ENCODE data around the gene SH3RF2.

GRCh38 chr5:146059460-146060220 is 123.3 kb downstream of the SH3RF2 start:
- TF ChIP-seq, protein P1, sequence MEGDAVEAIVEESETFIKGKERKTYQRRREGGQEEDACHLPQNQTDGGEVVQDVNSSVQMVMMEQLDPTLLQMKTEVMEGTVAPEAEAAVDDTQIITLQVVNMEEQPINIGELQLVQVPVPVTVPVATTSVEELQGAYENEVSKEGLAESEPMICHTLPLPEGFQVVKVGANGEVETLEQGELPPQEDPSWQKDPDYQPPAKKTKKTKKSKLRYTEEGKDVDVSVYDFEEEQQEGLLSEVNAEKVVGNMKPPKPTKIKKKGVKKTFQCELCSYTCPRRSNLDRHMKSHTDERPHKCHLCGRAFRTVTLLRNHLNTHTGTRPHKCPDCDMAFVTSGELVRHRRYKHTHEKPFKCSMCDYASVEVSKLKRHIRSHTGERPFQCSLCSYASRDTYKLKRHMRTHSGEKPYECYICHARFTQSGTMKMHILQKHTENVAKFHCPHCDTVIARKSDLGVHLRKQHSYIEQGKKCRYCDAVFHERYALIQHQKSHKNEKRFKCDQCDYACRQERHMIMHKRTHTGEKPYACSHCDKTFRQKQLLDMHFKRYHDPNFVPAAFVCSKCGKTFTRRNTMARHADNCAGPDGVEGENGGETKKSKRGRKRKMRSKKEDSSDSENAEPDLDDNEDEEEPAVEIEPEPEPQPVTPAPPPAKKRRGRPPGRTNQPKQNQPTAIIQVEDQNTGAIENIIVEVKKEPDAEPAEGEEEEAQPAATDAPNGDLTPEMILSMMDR (IDR thresholded peaks at IDR 0.05): no peak
- no peak for TF ChIP-seq POLR2A (IDR thresholded peaks at IDR 0.05)
